Activated CD4-positive, alpha-beta T cell treated with anti-CD3 and anti-CD28 coated beads for 48 hours (primary cell): ENCODE measurements around the gene DNLZ.
A peak's percentile ranks its signal among the peaks of the same experiment; 100 is the strongest.

Source experiments
- DNase-seq: peaks from one replicate; pipeline ENCODE4 v3.0.0-alpha.2; 2020

The DNLZ gene

GRCh38 chr9:136313111-136314055 is 50.2 kb downstream of the DNLZ start:
- no peak for DNase-seq

- DNase-seq: peak; percentile 61
These were observed 51.1 kb downstream of the DNLZ start for GRCh38 chr9:136312436-136312835.

GRCh38 chr9:136312009-136312375 is 51.6 kb downstream of the DNLZ start:
- DNase-seq: no peak

- no peak for DNase-seq
These were observed 52.2 kb downstream of the DNLZ start for GRCh38 chr9:136311051-136312008.

GRCh38 chr9:136310273-136311030 is 53.1 kb downstream of the DNLZ start:
- no peak for DNase-seq

GRCh38 chr9:136309806-136310220 is 53.7 kb downstream of the DNLZ start:
- no peak for DNase-seq
